ENCODE data around the gene CNTN6.

CNTN6 gene

DNA sequence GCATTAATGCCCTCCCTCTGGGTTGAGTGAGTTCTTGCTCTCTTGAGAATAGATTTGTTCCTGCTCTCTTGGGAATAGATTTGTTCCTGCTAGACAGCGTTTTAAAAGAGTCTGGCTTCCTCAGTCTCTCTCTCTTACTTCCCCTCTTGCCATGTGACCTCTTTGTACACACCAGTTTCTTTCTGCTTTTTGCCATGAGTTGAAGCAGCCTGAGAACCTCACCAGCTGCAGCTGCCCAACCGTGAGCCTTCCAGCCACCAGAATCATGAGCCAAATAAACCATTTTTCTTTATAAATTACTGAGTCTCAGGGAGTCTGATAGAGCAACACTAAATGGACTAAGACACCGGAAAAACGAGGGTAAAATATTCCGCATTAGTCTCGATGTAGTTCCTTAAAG, 253.6 kb downstream of the CNTN6 start:
- TF ChIP-seq, protein P1, sequence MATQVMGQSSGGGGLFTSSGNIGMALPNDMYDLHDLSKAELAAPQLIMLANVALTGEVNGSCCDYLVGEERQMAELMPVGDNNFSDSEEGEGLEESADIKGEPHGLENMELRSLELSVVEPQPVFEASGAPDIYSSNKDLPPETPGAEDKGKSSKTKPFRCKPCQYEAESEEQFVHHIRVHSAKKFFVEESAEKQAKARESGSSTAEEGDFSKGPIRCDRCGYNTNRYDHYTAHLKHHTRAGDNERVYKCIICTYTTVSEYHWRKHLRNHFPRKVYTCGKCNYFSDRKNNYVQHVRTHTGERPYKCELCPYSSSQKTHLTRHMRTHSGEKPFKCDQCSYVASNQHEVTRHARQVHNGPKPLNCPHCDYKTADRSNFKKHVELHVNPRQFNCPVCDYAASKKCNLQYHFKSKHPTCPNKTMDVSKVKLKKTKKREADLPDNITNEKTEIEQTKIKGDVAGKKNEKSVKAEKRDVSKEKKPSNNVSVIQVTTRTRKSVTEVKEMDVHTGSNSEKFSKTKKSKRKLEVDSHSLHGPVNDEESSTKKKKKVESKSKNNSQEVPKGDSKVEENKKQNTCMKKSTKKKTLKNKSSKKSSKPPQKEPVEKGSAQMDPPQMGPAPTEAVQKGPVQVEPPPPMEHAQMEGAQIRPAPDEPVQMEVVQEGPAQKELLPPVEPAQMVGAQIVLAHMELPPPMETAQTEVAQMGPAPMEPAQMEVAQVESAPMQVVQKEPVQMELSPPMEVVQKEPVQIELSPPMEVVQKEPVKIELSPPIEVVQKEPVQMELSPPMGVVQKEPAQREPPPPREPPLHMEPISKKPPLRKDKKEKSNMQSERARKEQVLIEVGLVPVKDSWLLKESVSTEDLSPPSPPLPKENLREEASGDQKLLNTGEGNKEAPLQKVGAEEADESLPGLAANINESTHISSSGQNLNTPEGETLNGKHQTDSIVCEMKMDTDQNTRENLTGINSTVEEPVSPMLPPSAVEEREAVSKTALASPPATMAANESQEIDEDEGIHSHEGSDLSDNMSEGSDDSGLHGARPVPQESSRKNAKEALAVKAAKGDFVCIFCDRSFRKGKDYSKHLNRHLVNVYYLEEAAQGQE (IDR thresholded peaks at IDR 0.05; ENCODE audit: low read depth), result no peak
- TF ChIP-seq CEBPB (IDR thresholded peaks at IDR 0.05), result no peak
- no peak for TF ChIP-seq RAD21 (IDR thresholded peaks at IDR 0.05; ENCODE audit: low read depth)
- TF ChIP-seq ZBTB7A (IDR thresholded peaks at IDR 0.05; ENCODE audit: low read depth), result no peak
- TF ChIP-seq YY1 (IDR thresholded peaks at IDR 0.05; ENCODE audit: low read depth), result no peak
- TF ChIP-seq, protein P2, sequence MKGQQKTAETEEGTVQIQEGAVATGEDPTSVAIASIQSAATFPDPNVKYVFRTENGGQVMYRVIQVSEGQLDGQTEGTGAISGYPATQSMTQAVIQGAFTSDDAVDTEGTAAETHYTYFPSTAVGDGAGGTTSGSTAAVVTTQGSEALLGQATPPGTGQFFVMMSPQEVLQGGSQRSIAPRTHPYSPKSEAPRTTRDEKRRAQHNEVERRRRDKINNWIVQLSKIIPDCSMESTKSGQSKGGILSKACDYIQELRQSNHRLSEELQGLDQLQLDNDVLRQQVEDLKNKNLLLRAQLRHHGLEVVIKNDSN (IDR thresholded peaks at IDR 0.05), result no peak
- TF ChIP-seq EGR1 (IDR thresholded peaks at IDR 0.05), result no peak
- TF ChIP-seq EP300 (IDR thresholded peaks at IDR 0.05; ENCODE audit: borderline replicate concordance), result no peak
- TF ChIP-seq TCF12 (IDR thresholded peaks at IDR 0.05; ENCODE audit: low read depth), result no peak

DNA sequence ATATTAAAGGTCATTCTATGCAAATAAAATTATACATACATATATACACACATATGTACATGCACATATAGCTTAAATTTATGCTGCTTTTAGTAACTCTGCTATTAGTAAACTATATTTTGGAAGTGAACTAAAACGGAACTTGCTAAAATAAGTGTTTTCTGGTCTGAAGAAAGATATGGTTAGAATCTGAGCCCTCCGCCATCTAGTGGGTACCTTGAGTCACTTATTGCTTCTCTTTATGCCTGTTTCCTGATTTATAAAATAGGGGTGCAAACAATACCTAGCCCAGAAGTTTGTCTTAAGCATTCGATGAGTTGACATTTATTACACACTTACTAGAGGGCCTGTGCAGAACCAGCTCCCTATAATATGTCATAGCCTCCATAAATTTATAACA, 255.7 kb downstream of the CNTN6 start:
- TF ChIP-seq, protein P2 (IDR thresholded peaks at IDR 0.05), result no peak
- TF ChIP-seq NFIC (IDR thresholded peaks at IDR 0.05), result no peak
- TF ChIP-seq ZBTB7A (IDR thresholded peaks at IDR 0.05; ENCODE audit: low read depth), result no peak
- TF ChIP-seq TEAD4 (IDR thresholded peaks at IDR 0.05), result no peak
- TF ChIP-seq RAD21 (IDR thresholded peaks at IDR 0.05; ENCODE audit: low read depth), result no peak
- TF ChIP-seq CREB1 (IDR thresholded peaks at IDR 0.05; ENCODE audit: low read depth), result no peak
- no peak for TF ChIP-seq YY1 (IDR thresholded peaks at IDR 0.05; ENCODE audit: low read depth)
- no peak for TF ChIP-seq FOXM1 (IDR thresholded peaks at IDR 0.05; ENCODE audit: borderline replicate concordance, low read depth)
- TF ChIP-seq, protein P3, sequence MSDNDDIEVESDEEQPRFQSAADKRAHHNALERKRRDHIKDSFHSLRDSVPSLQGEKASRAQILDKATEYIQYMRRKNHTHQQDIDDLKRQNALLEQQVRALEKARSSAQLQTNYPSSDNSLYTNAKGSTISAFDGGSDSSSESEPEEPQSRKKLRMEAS (IDR thresholded peaks at IDR 0.05), result no peak
- no peak for TF ChIP-seq EGR1 (IDR thresholded peaks at IDR 0.05)
- no peak for TF ChIP-seq TAF1 (IDR thresholded peaks at IDR 0.05; ENCODE audit: low read depth)

DNA sequence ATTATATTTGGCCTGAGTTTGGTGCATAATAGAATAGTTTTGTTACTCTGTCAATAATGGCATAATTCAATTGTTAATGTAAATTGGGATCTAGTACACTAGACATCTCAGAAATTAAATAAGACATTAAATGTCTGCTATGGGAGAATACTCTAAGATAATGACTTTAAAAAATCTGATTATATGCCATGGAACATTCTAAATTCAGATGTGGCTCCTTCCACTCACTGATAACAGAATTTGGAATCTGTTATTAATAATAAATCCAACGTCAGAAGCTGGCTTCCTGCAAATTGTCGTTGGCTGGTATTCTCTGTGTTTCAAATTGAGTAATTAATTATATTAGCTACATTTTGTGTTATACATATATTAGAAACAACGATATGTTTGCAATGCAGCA, 258.1 kb downstream of the CNTN6 start:
- TF ChIP-seq YY1 (IDR thresholded peaks at IDR 0.05; ENCODE audit: low read depth) (no peak), FOXM1 (IDR thresholded peaks at IDR 0.05; ENCODE audit: borderline replicate concordance, low read depth) (no peak), NFIC (IDR thresholded peaks at IDR 0.05) (no peak), CREB1 (IDR thresholded peaks at IDR 0.05; ENCODE audit: low read depth) (no peak), EP300 (IDR thresholded peaks at IDR 0.05; ENCODE audit: borderline replicate concordance) (no peak), EGR1 (IDR thresholded peaks at IDR 0.05) (no peak), CEBPB (IDR thresholded peaks at IDR 0.05) (no peak), TEAD4 (IDR thresholded peaks at IDR 0.05) (no peak), TAF1 (IDR thresholded peaks at IDR 0.05; ENCODE audit: low read depth) (no peak), TCF12 (IDR thresholded peaks at IDR 0.05; ENCODE audit: low read depth) (no peak), RAD21 (IDR thresholded peaks at IDR 0.05; ENCODE audit: low read depth) (no peak), ZBTB7A (IDR thresholded peaks at IDR 0.05; ENCODE audit: low read depth) (no peak)
- TF ChIP-seq, protein P1 (IDR thresholded peaks at IDR 0.05; ENCODE audit: low read depth), result no peak

DNA sequence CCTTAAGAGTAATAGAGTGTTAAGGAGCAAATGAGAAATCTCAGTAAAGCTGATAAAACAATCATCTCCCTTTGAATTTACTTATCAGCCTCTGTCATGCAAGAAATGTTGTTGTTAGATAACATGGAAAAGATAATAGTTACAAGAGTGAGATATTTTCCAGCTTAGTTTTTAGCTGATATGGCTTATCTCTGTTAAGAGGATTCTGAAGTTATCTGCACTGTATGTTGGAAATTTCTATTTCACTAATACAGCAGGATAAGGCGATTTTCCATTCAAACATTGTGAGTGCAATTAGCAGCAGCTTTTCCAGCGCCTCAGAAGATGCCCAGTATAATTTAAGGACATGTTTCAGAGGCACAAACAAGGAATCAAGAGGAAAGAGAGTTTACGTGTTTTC, 262.9 kb downstream of the CNTN6 start:
- TF ChIP-seq TEAD4 (IDR thresholded peaks at IDR 0.05) (no peak), TCF12 (IDR thresholded peaks at IDR 0.05; ENCODE audit: low read depth) (no peak), CREB1 (IDR thresholded peaks at IDR 0.05; ENCODE audit: low read depth) (no peak), FOXM1 (IDR thresholded peaks at IDR 0.05; ENCODE audit: borderline replicate concordance, low read depth) (no peak), EGR1 (IDR thresholded peaks at IDR 0.05) (no peak), YY1 (IDR thresholded peaks at IDR 0.05; ENCODE audit: low read depth) (no peak), NFIC (IDR thresholded peaks at IDR 0.05) (no peak)
- TF ChIP-seq, protein P1 (IDR thresholded peaks at IDR 0.05; ENCODE audit: low read depth), result no peak
- TF ChIP-seq, protein P3 (IDR thresholded peaks at IDR 0.05), result no peak

DNA sequence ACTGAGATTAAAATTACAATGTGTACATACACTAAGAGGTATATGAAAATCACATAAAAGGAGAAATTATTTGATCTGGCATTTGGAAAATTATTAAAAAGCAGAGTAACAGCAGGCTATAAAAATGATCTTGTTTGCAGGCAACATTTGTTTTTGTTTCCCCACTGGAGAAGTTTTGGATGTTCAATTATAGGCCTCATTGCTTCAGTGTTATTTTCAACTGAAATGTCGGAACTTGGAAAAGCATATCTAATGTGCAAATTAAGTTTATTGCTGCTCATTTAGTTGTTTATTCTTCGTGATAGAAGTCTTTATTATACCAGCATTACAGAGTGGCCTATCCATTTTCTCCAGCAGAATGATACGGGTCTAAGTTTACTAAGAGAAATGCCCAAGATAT, 263.3 kb downstream of the CNTN6 start:
- TF ChIP-seq EGR1 (IDR thresholded peaks at IDR 0.05), result no peak
- TF ChIP-seq, protein P2 (IDR thresholded peaks at IDR 0.05), result no peak
- no peak for TF ChIP-seq YY1 (IDR thresholded peaks at IDR 0.05; ENCODE audit: low read depth)
- no peak for TF ChIP-seq ZBTB7A (IDR thresholded peaks at IDR 0.05; ENCODE audit: low read depth)
- TF ChIP-seq, protein P1 (IDR thresholded peaks at IDR 0.05; ENCODE audit: low read depth), result no peak
- TF ChIP-seq RAD21 (IDR thresholded peaks at IDR 0.05; ENCODE audit: low read depth), result no peak
- no peak for TF ChIP-seq TCF12 (IDR thresholded peaks at IDR 0.05; ENCODE audit: low read depth)
- no peak for TF ChIP-seq EP300 (IDR thresholded peaks at IDR 0.05; ENCODE audit: borderline replicate concordance)
